ENCODE measurements around the gene PDCD2L.
"Not testable (repeated sequence)": the region's sequence is repeated elsewhere in the genome, so short reads cannot be mapped to it uniquely, and the experiment has no call there.

The PDCD2L gene

DNA sequence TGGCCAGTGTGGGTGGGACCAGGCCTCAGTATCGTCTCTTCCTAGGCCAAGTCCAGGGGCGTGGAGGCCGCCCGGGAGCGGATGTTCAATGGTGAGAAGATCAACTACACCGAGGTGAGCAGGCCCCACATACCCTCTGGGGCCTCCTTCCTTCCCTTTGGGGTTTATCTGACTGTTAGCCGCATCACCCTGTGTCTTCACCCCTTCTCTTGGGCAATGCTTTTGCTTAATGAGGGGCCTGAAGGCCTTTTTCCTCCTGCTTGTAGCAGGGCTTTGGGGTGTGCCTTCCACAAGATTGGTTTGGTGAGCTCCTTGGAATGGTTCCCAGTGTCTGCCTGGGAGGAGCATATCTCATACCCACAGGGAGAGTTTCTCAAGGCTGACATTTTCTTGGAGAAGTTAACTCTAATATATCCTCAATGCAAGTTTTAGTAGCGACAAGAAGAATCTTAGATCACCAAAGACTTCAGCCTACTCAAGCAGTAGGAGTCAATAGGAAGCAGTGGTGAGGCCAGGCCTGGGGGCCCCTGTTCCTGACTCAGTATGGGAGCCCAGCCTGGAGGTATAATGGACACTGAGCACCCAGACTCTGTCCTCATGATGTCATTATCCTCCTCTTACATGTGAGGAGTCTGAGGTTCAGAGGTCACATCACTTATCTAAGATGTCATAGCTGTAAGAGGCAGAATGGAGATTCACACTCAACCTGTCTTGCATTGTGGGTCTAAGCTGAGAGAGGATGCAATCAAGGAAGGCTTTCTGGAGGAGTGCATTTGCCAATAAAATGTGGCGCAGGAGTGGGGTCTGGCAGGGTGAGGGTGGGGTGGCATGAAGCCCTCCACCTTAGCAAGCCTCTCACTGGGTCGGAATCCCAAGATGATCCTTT lies 37.2 kb upstream of the PDCD2L start:
- no peak for DNase-seq (ENCODE audit: low spot score)
- TF ChIP-seq, protein P1, sequence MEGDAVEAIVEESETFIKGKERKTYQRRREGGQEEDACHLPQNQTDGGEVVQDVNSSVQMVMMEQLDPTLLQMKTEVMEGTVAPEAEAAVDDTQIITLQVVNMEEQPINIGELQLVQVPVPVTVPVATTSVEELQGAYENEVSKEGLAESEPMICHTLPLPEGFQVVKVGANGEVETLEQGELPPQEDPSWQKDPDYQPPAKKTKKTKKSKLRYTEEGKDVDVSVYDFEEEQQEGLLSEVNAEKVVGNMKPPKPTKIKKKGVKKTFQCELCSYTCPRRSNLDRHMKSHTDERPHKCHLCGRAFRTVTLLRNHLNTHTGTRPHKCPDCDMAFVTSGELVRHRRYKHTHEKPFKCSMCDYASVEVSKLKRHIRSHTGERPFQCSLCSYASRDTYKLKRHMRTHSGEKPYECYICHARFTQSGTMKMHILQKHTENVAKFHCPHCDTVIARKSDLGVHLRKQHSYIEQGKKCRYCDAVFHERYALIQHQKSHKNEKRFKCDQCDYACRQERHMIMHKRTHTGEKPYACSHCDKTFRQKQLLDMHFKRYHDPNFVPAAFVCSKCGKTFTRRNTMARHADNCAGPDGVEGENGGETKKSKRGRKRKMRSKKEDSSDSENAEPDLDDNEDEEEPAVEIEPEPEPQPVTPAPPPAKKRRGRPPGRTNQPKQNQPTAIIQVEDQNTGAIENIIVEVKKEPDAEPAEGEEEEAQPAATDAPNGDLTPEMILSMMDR (IDR thresholded peaks at IDR 0.05; ENCODE audit: extremely low read depth, missing control alignments), result no peak

DNA sequence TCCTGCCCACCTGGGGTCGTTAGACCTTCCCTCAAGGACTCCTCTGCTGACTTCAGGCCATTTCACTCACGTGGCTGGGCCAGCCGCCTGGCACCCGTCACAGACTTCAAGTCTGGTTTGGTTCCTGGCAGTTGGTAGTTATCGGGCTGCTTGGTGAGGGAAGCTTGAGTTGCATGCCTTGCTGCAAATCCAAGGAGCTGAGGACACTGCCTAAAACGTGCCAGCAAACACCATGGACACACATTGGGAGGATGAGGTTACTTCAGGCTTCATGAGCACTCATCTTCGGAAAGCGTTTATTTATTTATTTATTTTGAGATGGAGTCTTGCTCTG lies 36.6 kb upstream of the PDCD2L start:
- TF ChIP-seq, protein P1 (IDR thresholded peaks at IDR 0.05; ENCODE audit: extremely low read depth, missing control alignments), result no peak

DNA sequence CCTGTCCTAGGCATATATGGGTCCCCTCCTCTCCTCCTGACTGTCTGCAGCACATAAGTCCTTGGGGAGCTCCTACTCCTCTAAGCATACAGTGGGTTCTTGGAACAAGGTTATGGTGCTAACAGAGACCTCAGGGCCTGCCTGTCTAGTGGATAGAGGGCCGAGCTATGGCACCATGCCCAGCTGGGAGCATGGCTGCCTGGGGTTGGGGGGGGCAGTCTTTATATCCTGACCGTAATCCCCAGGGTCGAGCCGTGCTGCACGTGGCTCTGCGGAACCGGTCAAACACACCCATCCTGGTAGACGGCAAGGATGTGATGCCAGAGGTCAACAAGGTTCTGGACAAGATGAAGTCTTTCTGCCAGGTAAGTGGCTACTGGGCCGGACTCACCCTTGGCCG lies 35.9 kb upstream of the PDCD2L start:
- DNase-seq (ENCODE audit: low spot score), result no peak
- TF ChIP-seq, protein P1 (IDR thresholded peaks at IDR 0.05; ENCODE audit: extremely low read depth, missing control alignments), result no peak

More for the DNA sequence above, 36.6 kb upstream of the PDCD2L start:
- DNase-seq (ENCODE audit: low spot score), result no peak

DNA sequence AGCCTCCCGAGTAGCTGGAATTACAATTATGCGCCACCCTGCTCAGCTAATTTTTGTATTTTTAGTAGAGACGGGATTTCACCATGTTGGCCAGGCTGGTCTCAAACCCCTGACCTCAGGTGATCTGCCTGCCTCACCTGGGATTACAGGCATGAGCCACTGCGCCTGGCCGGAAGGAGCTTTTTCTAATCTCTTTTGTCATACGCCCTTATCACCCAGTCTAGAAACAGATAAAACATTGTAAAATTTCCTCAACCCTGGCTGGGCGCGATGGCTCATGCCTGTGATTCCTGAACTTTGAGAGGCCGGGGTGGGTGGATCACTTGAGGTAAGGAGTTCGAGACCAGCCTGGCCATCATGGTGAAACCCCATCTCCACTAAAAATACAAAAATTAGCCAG lies 35.0 kb upstream of the PDCD2L start:
- not testable (repeated sequence) for DNase-seq (ENCODE audit: low spot score)

DNA sequence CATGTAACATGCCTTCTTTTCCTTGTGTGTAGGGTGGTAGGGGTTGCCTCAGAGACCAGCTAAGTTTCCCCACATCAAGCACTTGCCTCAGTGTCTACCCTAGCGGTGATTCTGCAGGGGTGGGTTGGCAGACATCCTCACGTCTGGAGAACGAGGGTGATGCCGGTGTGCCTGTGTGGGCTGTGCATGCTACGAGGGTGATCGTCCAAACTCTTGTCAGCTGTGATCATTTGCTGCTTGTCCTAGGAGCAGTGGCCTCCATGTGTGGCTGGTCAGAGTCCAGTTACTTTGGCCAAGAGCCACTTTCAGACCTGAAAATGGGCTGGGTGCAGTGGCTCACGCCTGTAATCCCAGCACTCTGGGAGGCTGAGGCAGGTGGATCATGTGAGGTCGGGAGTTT lies 34.1 kb upstream of the PDCD2L start:
- TF ChIP-seq, protein P1 (IDR thresholded peaks at IDR 0.05; ENCODE audit: extremely low read depth, missing control alignments), result no peak
- DNase-seq (ENCODE audit: low spot score), result no peak

DNA sequence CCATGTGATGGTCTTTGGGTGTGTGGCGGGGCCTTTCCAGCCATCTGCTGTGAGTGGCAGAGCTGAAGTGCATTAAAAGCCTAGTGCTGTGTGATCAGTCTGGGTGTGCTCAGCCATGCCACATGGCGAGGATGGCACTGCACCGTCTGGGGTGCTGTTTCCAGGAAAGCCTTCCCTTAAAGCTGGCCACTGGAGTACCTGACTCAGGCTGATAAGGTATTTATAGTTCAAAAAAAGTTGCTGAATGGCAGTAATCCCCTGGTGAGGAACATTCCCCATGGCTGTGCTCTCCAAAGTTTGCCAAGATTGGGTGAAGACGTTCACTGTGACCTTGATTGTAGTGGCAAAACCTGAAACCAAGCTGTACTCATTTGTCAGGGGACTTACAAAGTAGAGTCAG lies 33.2 kb upstream of the PDCD2L start:
- TF ChIP-seq, protein P1 (IDR thresholded peaks at IDR 0.05; ENCODE audit: extremely low read depth, missing control alignments), result no peak
- no peak for DNase-seq (ENCODE audit: low spot score)

DNA sequence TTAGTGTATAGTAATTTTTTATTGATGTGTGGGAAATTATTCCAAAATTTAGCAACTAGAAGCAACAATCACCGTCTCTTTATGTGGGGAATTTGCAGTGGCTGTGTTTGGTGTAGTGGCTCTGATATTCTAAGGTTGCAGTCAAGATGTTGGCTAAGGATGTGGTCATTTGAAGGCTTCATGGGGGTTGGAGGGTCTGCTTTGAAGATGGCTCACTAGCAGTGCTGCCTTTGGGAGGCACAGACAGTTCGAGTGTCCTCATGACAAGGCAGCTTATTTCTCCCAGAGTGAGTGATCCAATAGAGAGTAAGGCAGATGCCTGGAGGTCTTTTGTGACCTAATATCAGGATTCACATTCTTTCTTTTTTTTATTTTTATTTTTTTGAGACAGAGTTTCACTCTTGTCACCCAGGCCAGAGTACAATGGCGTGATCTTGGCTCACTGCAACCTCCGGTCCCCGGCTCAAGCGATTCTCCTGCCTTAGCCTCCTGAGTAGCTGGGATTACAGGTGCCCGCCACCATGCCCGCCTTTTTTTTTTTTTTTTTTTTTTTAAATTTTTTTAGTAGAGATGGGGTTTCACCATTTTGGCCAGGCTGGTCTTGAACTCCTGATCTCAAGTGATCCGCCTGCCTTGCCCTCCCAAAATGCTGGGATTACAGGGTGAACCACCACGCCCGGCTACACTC lies 30.5 kb upstream of the PDCD2L start:
- TF ChIP-seq, protein P1 (IDR thresholded peaks at IDR 0.05; ENCODE audit: extremely low read depth, missing control alignments), result no peak
- no peak for DNase-seq (ENCODE audit: low spot score)
